Thoracic aorta (tissue), 2 donors: Measurements from ENCODE around the gene ABCA13. TPM values are rescaled to one million over a fixed set of nuclear protein-coding genes. Genes with fewer than 3 reads are reported as not detected.

Experiments used
- ATAC-seq: fragments of 150-250 bp; one replicate; pipeline ENCODE4 v1.8.0; 2017; ENCODE audit warnings: low read depth; ENCODE audit not compliant: insufficient number of reproducible peaks, low FRiP score
- DNase-seq: peaks from one replicate; pipeline ENCODE4 v3.0.0-alpha.2; 2020; ENCODE audit warnings: low spot score
- H3K27ac ChIP-seq, 2 donors: fragments of 200-600 bp; sonication (generic); 1 replicate in 1 of 2; 2 replicates in 1 of 2; pipeline ENCODE4 v1.5.1; 2016; ENCODE audit warnings: mild to moderate bottlenecking in 2 of 2, moderate library complexity in 2 of 2
- H3K27me3 ChIP-seq: fragments of 200-600 bp; sonication (generic); replicated peaks from 2 replicates; pipeline ENCODE4 v1.6.0; 2016; ENCODE audit warnings: mild to moderate bottlenecking; ENCODE audit not compliant: insufficient read depth
- H3K36me3 ChIP-seq: fragments of 200-600 bp; sonication (generic); one replicate; pipeline ENCODE4 v1.5.1; 2016
- H3K4me1 ChIP-seq, 2 donors: fragments of 200-600 bp; sonication (generic); 1 replicate in 1 of 2; 2 replicates in 1 of 2; pipeline versions ENCODE4 v1.5.1 to v1.6.0; 2016; ENCODE audit warnings: low read depth in 2 of 2, mild to moderate bottlenecking in 1 of 2; ENCODE audit not compliant: control insufficient read depth in 1 of 2
- H3K4me3 ChIP-seq: fragments of 200-600 bp; sonication (generic); 2 replicates; pipeline ENCODE4 v1.5.1; 2016; ENCODE audit warnings: mild to moderate bottlenecking
- H3K9me3 ChIP-seq: fragments of 200-600 bp; sonication (generic); 2 replicates; pipeline ENCODE4 v1.5.1; 2016
- CTCF ChIP-seq: fragments of 200-600 bp; sonication (generic); IDR thresholded peaks from one replicate; pipeline ENCODE4 v1.5.1; 2019; ENCODE audit warnings: antibody characterized with exemption
- total RNA-seq, 2 donors: library from RNA; depleted of rRNA; stranded (reverse); fragments of >200 nt; gene quantifications; one replicate each; pipeline versions ENCODE4 v1.1.0 to v1.2.3, GENCODE V29; 2016

Gene ABCA13
- total RNA-seq, 2 donors from 2014 or later: not detected

GRCh38 chr7:48594349-48594748 lies 423.1 kb downstream of the ABCA13 start:
- TF ChIP-seq CTCF: no peak

GRCh38 chr7:48595756-48596155 lies 424.5 kb downstream of the ABCA13 start:
- DNase-seq (no peak), ATAC-seq (no peak)
- Histone ChIP-seq H3K4me3 (no peak overlapping the region), H3K9me3 (no peaks in the 10 kb centered on the region), H3K27me3 (no peaks in the 10 kb centered on the region), H3K36me3 (no peaks in the 10 kb centered on the region), H3K4me1 (no peaks in the 10 kb centered on the region), H3K27ac (no peak overlapping the region)
- no peak for TF ChIP-seq CTCF

More at GRCh38 chr7:48594349-48594748, 423.1 kb downstream of the ABCA13 start:
- H3K27me3 ChIP-seq: no peaks in the 10 kb centered on the region
- H3K4me3 ChIP-seq: no peak overlapping the region
- no peak for DNase-seq
- no peak overlapping the region for H3K27ac ChIP-seq
- no peak for ATAC-seq
- H3K9me3 ChIP-seq: no peaks in the 10 kb centered on the region
- no peaks in the 10 kb centered on the region for H3K4me1 ChIP-seq
- no peaks in the 10 kb centered on the region for H3K36me3 ChIP-seq

- Histone ChIP-seq H3K27ac (no peak overlapping the region), H3K4me3 (no peak overlapping the region), H3K4me1 (no peaks in the 10 kb centered on the region), H3K27me3 (no peaks in the 10 kb centered on the region), H3K9me3 (no peaks in the 10 kb centered on the region), H3K36me3 (no peaks in the 10 kb centered on the region)
- TF ChIP-seq CTCF: no peak
- DNase-seq (no peak), ATAC-seq (no peak)
Observed at GRCh38 chr7:48610705-48611104, 439.4 kb downstream of the ABCA13 start.

GRCh38 chr7:48611993-48612392 lies 440.7 kb downstream of the ABCA13 start:
- Histone ChIP-seq H3K9me3 (no peaks in the 10 kb centered on the region), H3K27me3 (no peaks in the 10 kb centered on the region), H3K4me1 (no peaks in the 10 kb centered on the region), H3K27ac (no peak overlapping the region), H3K36me3 (no peaks in the 10 kb centered on the region), H3K4me3 (no peak overlapping the region)
- no peak for ATAC-seq
- no peak for DNase-seq
- TF ChIP-seq CTCF: no peak

GRCh38 chr7:48617508-48617907 lies 446.2 kb downstream of the ABCA13 start:
- DNase-seq (no peak), ATAC-seq (no peak)
- TF ChIP-seq CTCF: no peak
- Histone ChIP-seq H3K27me3 (no peaks in the 10 kb centered on the region), H3K9me3 (no peaks in the 10 kb centered on the region), H3K36me3 (no peaks in the 10 kb centered on the region), H3K27ac (no peak overlapping the region), H3K4me3 (no peak overlapping the region), H3K4me1 (no peaks in the 10 kb centered on the region)
